Measurements from ENCODE around the gene CCR1.
"Not testable (repeated sequence)": the region's sequence is repeated elsewhere in the genome, so short reads cannot be mapped to it uniquely, and the experiment has no call there.

Gene CCR1

GRCh38 chr3:46212101-46212500 is 4.0 kb upstream of the CCR1 start:
- no peak for DNase-seq (ENCODE audit: low read depth)

GRCh38 chr3:46209746-46210470 is 1.8 kb upstream of the CCR1 start:
- DNase-seq (ENCODE audit: low read depth), result no peak

- no peak for DNase-seq (ENCODE audit: low read depth)
Measured at GRCh38 chr3:46209053-46209452, 940 bp upstream of the CCR1 start.

DNA sequence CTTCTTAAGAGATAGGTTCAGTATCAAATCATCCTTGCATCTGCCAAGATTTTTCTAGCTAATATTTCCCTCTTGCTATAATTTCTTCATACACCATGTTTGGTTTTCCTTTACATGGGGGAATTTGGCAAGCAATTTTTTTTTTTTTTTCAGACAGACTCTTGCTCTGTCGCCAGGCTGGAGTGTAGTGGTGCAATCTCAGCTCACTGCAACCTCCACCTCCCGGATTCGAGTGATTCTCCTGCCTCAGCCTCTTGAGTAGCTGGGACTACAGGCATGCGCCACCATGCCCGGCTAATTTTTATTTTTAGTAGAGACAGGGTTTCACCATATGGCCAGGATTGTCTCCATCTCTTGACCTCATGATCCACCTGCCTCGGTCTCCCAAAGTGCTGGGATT is 599 bp downstream of the CCR1 start:
- not testable (repeated sequence) for DNase-seq (ENCODE audit: low read depth)

- no peak for DNase-seq (ENCODE audit: low read depth)
Measured at GRCh38 chr3:46206282-46207015, 1.7 kb downstream of the CCR1 start.

DNA sequence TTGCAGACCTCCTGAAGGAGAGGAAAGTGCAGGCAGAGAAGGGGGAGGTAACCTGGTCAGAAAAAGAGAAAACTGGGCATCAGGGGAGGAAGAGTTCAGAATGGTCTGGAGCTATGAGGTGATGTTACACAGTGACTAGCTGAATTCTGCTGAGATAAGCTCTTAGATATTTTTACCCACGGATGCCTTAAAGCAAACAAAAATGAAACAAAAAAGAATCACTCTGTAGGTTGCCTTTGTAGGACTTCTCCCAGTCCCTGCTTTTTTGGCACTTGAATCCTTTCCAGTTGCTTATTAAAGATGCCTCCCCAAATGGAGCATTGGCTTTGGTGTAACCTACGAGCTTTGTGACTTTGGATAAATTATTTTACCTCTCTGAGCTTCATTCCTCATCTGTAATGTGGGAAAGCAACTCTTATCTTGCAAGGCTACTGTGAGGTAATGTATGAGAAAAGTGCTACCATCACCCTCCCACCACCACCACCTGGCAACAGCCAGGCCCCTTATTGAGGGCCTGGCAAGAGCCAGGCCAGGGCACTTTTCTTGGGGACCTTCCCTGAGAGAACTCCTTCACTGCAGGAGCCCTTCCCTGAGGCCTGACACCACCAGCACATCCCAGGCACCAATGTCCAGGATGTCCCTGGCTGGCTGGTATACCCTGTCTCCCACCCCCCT is 2.7 kb downstream of the CCR1 start:
- no peak for DNase-seq (ENCODE audit: low read depth)

- DNase-seq (ENCODE audit: low read depth), result no peak
Measured at GRCh38 chr3:46203681-46204080, 4.4 kb downstream of the CCR1 start.

DNA sequence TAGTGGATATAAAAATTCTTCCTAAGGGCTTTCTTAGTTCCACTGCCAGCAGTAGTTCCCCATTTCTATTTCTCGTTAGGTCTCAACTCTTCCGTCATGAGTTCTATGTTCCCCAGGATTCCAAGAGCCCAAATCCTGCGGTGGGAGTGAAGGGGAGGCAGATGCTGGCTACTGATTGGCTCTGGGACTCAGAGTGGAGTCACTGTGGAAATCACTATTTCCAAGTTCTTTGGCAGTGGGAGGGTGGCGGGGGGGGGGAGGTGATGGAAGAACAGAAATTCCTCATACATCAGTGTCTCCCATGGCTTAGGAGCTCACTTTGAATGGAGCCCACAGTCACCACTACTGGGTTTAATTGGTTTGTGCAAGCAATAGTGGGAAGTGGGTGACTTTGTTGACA is 5.6 kb downstream of the CCR1 start:
- DNase-seq (ENCODE audit: low read depth), result no peak

GRCh38 chr3:46200790-46201189 is 7.3 kb downstream of the CCR1 start:
- no peak for DNase-seq (ENCODE audit: low read depth)

- DNase-seq (ENCODE audit: low read depth), result no peak
Measured at GRCh38 chr3:46200211-46200610, 7.9 kb downstream of the CCR1 start.

DNA sequence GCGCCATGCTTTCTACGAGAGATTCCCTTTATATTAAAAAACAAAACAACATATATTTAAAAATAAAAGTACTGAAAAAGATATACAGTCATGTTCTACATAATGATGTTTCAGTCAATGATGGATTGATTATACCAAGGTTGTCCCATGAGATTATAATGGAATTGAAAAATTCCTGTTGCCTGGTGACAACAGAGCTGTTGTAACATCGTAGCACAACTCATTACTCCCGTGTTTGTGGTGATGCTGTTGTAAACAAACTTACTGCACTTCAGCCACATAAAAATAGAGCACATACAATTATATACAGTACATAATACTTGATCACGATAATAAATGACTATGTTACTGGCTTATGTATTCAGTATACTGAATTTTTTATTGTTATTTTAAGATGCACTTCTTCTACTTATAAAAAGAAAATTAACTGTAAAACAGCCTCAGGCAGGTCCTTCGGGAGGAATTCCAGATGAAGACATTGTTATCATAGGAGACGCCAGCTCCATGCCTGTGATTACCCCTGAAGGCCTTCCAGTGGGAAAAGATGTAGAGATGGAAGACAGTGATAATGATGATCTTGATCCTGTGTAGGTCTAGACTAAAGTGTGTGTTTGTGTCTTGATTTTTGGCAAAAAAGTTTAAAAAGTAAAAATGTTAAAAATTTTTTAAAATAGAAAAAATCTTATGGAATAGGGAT is 11.7 kb downstream of the CCR1 start:
- no peak for DNase-seq (ENCODE audit: low read depth)

- no peak for DNase-seq (ENCODE audit: low read depth)
Measured at GRCh38 chr3:46194868-46195553, 13.1 kb downstream of the CCR1 start.

DNA sequence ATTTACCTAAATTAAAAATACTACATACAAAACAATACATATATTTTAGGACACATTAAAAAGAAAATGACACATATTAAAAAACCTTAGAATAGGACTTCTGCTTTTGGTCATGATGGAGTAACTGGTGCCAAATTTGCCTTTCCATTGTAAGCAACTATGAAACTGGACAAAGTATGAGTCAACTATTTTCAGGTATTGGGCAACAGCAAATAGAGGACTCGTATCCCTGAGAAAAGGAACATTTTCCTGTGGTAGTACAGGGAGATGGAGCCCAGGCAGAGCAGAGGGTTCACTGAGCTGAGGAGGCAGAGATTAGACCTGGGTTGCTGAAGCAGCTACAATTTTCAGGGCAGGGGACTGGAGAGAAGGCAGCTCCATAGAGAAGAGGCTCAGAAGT is 14.7 kb downstream of the CCR1 start:
- DNase-seq (ENCODE audit: low read depth), result no peak

- DNase-seq (ENCODE audit: low read depth), result no peak
Measured at GRCh38 chr3:46192939-46193338, 15.2 kb downstream of the CCR1 start.

DNA sequence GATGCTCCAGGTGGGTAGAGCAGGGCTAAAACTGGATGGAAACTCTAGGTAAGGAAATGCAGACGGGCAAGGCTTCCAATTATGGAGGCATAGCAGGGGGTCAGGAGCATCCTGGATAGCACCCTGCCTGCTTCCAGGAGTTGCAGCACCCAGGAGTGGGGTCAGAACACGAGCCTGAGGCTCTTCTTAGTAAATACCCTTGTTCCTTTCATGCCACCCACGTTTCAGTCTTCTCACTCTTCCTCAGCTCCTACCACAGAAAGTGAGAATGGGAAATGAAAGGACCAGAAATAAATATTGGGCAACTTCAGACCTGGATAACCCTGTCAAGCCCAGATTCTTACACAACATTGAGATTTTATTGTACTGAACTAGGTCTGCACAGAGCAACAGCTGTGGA is 16.4 kb downstream of the CCR1 start:
- DNase-seq (ENCODE audit: low read depth), result no peak

DNA sequence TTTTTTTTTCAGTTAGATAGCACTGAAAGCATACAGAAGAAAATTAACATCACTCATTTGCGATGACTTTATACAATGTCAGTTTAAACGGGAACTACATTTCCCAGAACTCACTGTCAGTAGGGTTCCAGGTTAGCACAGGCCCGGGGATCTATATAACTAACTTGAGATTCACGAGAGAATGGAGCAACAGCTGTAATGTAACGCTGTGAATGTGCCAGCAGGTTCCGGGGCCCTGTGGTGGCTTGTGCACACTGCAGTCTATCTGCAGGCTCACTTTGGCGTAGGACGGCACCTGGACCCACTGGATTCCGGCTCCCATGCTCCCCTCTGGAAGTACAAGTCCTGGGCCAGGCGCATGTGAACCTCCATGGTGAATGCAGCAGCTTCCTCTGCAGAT is 19.4 kb downstream of the CCR1 start:
- DNase-seq (ENCODE audit: low read depth), result no peak

- peak; percentile 35 for DNase-seq (ENCODE audit: low read depth)
Measured at GRCh38 chr3:46187876-46188275, 20.2 kb downstream of the CCR1 start.

DNA sequence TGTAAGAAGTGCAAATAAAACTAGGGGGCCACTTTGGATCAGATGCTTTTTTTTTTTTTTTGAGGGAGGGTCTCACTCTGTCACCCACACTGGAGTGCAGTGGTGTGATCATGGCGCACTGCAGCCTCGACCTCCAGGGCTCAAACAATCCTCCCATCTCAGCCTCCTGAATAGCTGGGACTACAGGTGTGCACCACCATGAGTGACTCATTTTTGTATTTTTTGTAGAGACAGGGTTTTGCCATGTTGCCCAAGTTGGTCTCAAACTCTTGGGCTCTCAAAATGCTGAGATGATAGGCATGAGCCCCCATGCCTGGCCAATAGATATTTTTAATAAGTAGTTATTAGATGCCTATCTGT is 20.8 kb downstream of the CCR1 start:
- no peak for DNase-seq (ENCODE audit: low read depth)

DNA sequence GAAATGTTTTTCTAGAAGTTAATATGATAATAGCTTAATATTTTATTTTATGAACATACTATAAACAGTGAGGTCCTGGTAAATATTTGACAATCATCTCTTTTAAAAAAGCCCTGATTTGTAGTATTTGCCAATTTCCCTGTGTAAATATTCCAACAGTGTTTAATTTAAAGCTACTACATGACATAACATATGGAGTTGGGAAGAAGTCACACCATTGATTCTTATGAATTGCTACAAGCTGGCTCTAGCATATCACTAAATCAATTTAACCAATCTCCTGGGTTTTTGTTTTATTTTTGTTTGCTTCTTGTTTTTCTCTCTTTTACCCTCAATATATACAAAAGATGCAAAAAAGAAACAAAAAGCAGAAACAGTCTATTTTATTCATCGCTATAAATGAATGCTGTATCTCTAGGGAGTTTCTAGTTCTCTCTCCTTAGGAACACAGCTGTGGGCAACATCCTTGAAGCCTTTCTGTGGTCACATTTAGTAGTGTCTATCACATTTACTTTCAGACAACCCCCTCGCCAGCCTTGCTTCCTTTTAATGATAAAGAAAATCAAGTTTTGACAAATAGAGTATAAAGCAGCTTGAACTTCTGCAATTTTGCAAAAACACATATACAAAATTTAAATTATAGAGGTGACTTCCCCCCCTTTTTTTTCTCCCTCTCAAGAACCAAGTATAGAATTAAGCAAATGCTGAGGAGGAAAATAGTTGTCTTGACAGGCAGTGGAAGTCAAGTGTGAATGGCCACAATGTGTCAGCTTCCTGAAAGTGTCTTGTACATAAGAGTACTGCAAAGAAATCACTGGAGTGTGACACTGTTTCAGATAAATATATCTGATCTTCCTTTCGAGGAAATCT is 21.4 kb downstream of the CCR1 start:
- DNase-seq (ENCODE audit: low read depth), result no peak

DNA sequence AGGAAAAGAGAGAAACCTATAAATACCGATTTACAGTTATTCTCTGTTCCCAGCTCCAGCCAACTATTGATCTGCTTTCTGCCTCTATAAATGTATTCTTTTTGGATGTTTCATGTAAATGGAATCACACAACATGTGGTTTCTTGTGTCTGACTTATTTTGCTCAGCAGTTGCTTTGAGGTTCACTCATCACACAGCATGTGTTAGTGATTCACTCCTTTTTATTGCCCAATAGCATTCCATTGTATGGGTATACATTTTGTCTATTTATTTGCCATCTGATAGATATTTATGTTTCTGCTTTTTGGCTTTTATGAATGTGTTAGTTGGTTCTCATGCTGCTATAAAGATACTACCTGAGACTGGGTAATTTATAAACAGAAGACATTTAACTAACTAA is 23.6 kb downstream of the CCR1 start:
- peak; percentile 54 for DNase-seq (ENCODE audit: low read depth)

DNA sequence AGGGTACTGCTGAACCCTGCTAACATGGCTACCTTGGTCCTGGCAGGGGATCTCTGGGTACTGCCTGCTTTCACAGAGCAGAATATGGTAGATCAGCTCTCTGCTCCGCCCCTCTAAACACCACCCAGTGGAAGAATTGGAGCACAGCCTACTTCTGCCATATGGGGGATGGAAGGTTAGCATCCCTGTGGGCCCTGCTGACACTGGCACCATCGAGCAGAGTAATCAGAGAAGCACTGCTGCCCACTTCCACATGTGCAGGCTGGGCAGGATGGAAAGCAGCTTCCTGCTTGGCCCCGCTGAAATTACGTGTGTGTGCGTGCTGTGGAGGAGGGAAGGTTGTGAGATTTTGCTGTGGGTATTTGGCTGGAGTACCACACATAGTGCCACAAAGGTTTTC is 24.8 kb downstream of the CCR1 start:
- no peak for DNase-seq (ENCODE audit: low read depth)
